Activated CD4-positive, alpha-beta T cell treated with anti-CD3 and anti-CD28 coated beads, Interleukin-2, amount 50 U/mL, for 48 hours (primary cell): ENCODE results near the gene ARID4B.
"Not testable (repeated sequence)": the region's sequence is repeated elsewhere in the genome, so short reads cannot be mapped to it uniquely, and the experiment has no call there.

Experiments
- DNase-seq, 2 experiments: peaks; one replicate each; pipeline ENCODE4 v3.0.0-alpha.2; 2020

Gene ARID4B

GRCh38 chr1:235266967-235267366, 61.0 kb downstream of the ARID4B start:
- no peak for DNase-seq

- no peak for DNase-seq
These were observed 61.7 kb downstream of the ARID4B start for GRCh38 chr1:235266325-235266724.

- DNase-seq = no peak
These were observed 62.1 kb downstream of the ARID4B start for GRCh38 chr1:235265900-235266299.

GRCh38 chr1:235264327-235264726, 63.7 kb downstream of the ARID4B start:
- DNase-seq = no peak

GRCh38 chr1:235262539-235262938, 65.4 kb downstream of the ARID4B start:
- no peak for DNase-seq

GRCh38 chr1:235261243-235261642, 66.7 kb downstream of the ARID4B start:
- no peak for DNase-seq

GRCh38 chr1:235259133-235259778, 68.7 kb downstream of the ARID4B start:
- DNase-seq = no peak

GRCh38 chr1:235258068-235258467, 69.9 kb downstream of the ARID4B start:
- not testable (repeated sequence) for DNase-seq

GRCh38 chr1:235254721-235255120, 73.3 kb downstream of the ARID4B start:
- DNase-seq = no peak

- peak; percentile 56 to 64 for DNase-seq
These were observed 74.6 kb downstream of the ARID4B start for GRCh38 chr1:235253219-235253962.

GRCh38 chr1:235250430-235250829, 77.5 kb downstream of the ARID4B start:
- no peak for DNase-seq

GRCh38 chr1:235246022-235246948, 81.7 kb downstream of the ARID4B start:
- no peak for DNase-seq

- no peak for DNase-seq
These were observed 82.9 kb downstream of the ARID4B start for GRCh38 chr1:235244974-235245592.

- no peak for DNase-seq
These were observed 87.0 kb downstream of the ARID4B start for GRCh38 chr1:235240960-235241359.

- no peak for DNase-seq
These were observed 88.1 kb downstream of the ARID4B start for GRCh38 chr1:235239851-235240250.

- no peak for DNase-seq
These were observed 89.4 kb downstream of the ARID4B start for GRCh38 chr1:235238558-235238957.

GRCh38 chr1:235236128-235236527, 91.9 kb downstream of the ARID4B start:
- DNase-seq = no peak

GRCh38 chr1:235229868-235230267, 98.1 kb downstream of the ARID4B start:
- DNase-seq = no peak

GRCh38 chr1:235227414-235227813, 100.6 kb downstream of the ARID4B start:
- no peak for DNase-seq

- DNase-seq = no peak
These were observed 101.0 kb downstream of the ARID4B start for GRCh38 chr1:235226933-235227332.

GRCh38 chr1:235225299-235225698, 102.7 kb downstream of the ARID4B start:
- no peak for DNase-seq

GRCh38 chr1:235221653-235222375, 106.2 kb downstream of the ARID4B start:
- no peak for DNase-seq
